GM19324 (cell line): ENCODE data around the gene OLIG3.

Experiments
- ATAC-seq: cut with Tn5 transposase; IDR thresholded peaks from one replicate; pipeline ENCODE4 v1.9.1; 2021; ENCODE audit warnings: mild to moderate bottlenecking, moderate library complexity; ENCODE audit not compliant: unreplicated experiment, low FRiP score

Gene OLIG3

GRCh38 chr6:137496909-137497720, 2.9 kb upstream of the OLIG3 start:
- no peak for ATAC-seq

DNA sequence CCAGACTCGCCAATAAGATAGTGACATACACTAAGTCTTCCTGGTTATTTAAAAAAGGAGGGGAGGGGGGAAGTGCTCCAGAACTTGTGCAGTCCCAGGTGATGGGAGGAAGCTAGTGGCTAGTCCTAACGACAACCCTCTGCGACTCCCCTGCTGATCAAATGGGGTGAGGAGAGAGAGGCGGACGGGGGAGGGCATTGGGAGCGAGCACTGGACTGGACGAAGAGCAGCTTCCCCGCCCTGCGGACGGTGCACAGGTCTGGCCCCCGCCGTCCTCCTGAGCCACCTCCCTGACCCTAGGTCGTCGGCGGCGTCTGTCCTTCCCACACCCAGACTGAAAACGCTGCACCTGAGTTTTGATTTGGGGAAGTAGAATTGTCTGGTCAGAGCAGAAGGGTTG, 2.2 kb upstream of the OLIG3 start:
- ATAC-seq, result no peak

DNA sequence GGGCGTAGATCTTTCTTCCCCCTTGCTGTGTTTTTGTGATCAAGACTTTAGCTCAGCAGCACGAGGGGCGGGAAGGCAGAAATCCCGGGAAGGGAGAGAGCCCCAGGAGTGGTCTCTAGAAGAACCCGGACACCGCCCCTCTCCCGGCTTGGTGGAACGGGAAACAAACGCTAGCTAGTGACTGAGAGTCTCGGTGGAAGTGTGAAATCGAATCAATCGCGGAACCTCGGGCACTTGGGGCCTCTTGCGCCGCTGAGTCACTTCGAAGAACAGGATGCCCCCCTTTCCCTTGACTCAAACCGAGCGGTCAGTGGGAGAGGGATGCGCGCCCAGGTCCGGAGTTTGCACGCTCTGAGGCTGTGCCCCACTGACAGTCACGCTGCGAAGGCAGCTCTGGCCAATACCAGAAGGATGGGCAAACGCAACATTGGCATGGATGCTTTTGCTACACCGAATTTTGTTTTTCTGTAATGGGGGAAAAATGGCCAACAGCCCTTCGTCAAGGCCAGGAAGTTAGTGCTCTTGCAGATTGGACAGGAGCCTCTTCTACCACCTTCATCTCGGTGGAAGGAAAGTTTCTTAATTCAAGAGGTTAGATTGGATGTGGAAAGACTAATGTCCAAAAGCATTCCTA, 1.6 kb upstream of the OLIG3 start:
- no peak for ATAC-seq

DNA sequence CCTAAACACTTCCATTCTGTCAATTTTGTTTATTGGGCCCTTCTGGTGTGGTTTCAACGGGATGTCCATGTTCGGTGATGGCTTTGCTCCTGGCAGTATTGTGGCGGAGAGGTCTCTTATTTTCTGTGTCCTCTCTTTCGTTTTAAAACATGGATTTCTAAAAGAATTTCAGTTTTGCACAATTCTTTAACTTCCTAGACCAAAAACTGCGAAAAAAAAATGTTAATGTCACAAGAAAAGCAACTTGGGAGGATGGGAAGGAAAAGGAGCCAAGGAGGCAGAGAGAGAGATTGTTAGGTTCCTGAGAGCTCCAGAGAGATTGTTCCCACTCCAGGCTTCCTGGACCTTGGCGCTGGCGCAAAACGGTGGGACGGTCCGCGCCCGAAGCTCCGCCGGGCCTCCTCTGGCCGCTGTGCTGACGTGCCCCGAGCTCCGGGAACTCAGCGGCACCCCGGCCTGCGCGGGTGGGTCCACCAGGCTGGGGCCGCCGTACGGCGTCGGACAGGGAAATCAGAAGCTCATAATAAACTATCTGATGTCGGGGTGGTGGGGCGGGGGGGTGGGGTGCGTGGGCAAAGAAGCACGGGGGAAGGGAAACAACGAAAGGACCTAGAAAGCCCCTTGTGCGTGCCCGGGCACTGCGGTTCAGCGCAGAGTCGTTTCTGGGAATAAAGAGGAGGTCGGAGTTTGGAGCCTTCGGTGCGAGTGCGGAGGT, 951 bp upstream of the OLIG3 start:
- no peak for ATAC-seq

DNA sequence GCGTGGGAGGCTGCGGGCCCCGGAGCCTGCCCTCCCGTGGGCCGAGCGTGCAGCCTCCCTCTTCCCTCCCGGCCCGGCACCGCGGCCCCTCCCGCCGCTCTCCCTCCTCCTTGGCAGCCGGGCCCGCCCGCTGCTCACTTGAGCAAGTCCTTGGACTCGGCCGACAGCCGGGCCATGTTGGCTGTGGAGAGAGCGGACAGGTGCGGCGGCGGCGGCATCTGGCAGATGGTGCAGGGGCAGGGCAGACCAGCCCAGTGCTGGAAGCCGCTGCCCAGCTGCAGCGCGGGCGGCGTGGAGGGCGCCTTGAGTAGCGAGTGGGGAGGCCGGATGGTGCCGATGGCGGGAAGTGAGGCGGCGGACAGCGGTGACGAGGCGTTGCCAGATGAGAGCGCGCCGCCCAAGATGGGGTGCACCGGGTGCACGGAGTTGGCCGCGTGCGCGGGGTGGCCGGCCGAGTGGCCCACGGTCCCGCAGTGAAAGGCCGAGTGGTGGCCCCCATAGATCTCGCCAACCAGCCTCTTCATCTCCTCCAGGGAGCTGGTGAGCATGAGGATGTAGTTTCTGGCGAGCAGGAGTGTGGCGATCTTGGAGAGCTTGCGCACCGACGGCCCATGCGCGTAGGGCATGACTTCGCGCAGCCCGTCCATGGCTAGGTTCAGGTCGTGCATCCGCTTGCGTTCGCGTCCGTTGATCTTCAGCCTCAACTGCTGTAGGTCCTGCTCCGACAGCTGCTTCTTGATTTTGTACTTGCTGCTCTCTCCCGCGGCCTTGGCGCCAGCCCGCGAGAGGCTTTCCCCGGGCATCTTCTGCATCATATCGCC, 766 bp downstream of the OLIG3 start:
- ATAC-seq, result no peak

DNA sequence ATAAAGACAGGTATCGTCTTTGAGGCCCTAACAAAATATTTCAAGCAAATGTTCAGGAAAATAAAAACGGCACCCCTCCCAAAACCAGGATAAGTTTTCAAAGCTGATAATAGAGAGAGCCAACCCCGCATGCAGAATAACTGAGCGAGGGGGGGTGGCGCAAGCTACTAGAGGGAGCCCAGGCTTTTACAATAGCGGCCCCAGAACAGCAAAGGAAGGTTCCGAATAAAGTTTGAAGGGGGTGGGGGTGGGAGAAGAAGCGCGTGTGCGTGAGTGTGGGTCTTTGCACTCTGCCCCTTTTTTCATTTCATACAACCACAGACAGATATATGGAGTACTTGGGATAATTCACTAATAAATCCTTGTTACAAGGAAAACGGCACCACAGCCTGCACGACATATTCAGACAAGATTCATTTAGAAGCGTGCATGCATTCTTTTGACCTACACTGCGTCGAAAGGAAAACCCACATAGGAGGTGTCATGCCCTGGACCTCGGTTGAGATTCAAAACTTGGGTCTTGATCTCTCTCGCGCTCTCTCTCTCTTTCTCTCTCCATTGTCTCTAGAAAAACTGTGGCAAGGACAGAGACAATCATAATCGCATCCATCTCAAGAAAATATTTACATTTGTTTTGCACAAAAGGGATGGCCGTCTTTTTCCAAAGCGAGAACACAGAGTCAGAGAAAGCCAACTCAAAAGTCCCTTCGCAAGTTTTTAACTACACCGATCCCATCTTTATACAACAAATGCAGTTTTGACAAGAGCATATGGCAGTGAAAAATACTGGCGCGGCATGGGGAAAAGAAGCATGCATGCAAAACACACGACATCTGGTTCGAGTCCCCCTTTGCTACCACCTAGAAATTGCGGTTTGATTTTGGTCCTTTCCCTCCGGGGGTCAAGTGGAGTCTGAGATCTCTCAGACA, 1.6 kb downstream of the OLIG3 start:
- no peak for ATAC-seq

GRCh38 chr6:137491478-137491877, 2.7 kb downstream of the OLIG3 start:
- ATAC-seq, result no peak

DNA sequence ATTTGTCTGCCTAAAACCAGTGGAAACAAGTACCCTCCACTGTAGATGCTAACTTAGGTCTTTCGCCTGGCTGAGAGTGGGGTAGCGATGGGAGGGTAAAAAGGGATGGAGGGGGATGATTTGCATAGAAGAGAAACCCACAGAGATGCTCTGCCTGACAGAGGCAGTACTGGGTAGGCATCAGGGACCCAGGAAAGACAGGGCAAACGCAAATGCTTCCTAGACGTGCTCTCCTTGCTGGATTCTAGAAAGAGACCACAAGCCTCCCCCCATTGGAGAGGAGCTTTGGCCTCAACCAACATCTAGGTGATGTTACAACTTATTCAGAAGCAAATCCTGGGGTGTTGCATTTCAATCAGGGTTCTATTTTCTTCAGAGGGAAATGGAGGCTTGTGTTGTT, 3.2 kb downstream of the OLIG3 start:
- no peak for ATAC-seq

GRCh38 chr6:137490006-137490905, 3.9 kb downstream of the OLIG3 start:
- ATAC-seq, result no peak

- no peak for ATAC-seq
Measured at GRCh38 chr6:137489046-137490005, 4.9 kb downstream of the OLIG3 start.

GRCh38 chr6:137488150-137489045, 5.8 kb downstream of the OLIG3 start:
- ATAC-seq, result no peak

GRCh38 chr6:137487869-137488149, 6.4 kb downstream of the OLIG3 start:
- no peak for ATAC-seq

- ATAC-seq, result no peak
Measured at GRCh38 chr6:137487181-137487868, 6.9 kb downstream of the OLIG3 start.

- ATAC-seq, result no peak
Measured at GRCh38 chr6:137486416-137486815, 7.8 kb downstream of the OLIG3 start.

DNA sequence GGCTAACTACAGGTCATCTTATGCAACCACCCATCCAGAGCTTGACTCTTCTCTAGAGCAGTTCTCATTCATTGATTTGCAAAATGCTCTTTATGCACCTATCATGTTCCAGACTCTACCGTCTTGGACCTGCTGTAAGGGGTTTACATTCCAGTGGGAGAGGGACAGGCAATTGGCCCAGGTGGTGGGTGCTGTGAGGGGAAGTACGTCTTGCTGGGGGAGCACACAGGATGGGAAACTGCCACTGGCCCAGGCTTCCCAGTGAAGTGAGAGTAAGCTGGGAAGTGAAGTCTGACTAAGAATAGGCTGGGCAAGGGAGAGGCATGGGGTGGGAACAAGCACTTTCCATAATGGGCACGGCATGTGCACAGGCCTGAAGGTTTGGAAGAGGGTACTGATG, 13.8 kb downstream of the OLIG3 start:
- no peak for ATAC-seq

- ATAC-seq, result no peak
Measured at GRCh38 chr6:137475103-137475502, 19.1 kb downstream of the OLIG3 start.
